SK-N-SH (cell line): ENCODE data around the gene TIMM17B.

ENCODE experiments used
- EZH2phosphoT487 ChIP-seq: fragments of 200-600 bp; sonication (generic); IDR thresholded peaks from 2 replicates; pipeline ENCODE4 v1.6.1; 2017; ENCODE audit warnings: low read depth, mixed run types, mild to moderate bottlenecking, antibody characterized with exemption, moderate library complexity, borderline replicate concordance
- NFIC ChIP-seq: IDR thresholded peaks from 2 replicates; pipeline ENCODE4 v1.4.0; 2012; ENCODE audit warnings: borderline replicate concordance
- TF ChIP-seq, protein P1 (sequence below): IDR thresholded peaks from 2 replicates; pipeline ENCODE4; 2012
- TF ChIP-seq, protein P2 (sequence below): fragments of 200-600 bp; sonication (generic); IDR thresholded peaks from 2 replicates; pipeline ENCODE4 v1.6.1; 2017; ENCODE audit warnings: antibody characterized with exemption, mild to moderate bottlenecking, moderate library complexity

DNA sequence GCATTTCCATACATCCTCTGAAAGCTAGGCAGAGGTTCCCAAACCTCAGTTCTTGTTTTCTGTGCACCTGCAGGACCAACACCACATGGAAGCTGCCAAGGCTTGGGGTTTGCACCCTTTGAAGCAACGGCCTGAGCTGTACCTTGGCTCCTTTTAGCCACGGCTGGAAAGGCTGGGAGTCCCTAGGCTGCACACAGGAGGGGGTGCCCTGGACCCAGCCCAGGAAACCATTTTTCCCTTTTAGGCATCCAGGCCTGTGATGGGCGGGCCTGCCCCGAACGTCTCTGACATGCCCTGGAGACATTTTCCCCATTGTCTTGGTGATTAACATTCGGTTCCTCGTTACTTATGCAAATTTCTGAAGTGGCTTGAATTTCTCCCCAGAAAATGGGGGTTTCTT, 44.7 kb downstream of the TIMM17B start:
- no peak for TF ChIP-seq NFIC
- TF ChIP-seq EZH2phosphoT487: no peak
- TF ChIP-seq, protein P1, sequence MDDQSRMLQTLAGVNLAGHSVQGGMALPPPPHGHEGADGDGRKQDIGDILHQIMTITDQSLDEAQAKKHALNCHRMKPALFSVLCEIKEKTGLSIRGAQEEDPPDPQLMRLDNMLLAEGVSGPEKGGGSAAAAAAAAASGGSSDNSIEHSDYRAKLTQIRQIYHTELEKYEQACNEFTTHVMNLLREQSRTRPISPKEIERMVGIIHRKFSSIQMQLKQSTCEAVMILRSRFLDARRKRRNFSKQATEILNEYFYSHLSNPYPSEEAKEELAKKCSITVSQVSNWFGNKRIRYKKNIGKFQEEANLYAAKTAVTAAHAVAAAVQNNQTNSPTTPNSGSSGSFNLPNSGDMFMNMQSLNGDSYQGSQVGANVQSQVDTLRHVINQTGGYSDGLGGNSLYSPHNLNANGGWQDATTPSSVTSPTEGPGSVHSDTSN: no peak
- TF ChIP-seq, protein P2, sequence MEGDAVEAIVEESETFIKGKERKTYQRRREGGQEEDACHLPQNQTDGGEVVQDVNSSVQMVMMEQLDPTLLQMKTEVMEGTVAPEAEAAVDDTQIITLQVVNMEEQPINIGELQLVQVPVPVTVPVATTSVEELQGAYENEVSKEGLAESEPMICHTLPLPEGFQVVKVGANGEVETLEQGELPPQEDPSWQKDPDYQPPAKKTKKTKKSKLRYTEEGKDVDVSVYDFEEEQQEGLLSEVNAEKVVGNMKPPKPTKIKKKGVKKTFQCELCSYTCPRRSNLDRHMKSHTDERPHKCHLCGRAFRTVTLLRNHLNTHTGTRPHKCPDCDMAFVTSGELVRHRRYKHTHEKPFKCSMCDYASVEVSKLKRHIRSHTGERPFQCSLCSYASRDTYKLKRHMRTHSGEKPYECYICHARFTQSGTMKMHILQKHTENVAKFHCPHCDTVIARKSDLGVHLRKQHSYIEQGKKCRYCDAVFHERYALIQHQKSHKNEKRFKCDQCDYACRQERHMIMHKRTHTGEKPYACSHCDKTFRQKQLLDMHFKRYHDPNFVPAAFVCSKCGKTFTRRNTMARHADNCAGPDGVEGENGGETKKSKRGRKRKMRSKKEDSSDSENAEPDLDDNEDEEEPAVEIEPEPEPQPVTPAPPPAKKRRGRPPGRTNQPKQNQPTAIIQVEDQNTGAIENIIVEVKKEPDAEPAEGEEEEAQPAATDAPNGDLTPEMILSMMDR: no peak
